Spleen (tissue), 7 donors: ENCODE results near the gene ARPP19.

Experiments used
- POLR2AphosphoS5 ChIP-seq, 3 donors: sonication (generic); formaldehyde crosslinking; IDR thresholded peaks; one replicate each; pipeline ENCODE4 v1.5.1; 2017; ENCODE audit warnings: antibody characterized with exemption in 3 of 3
- TF ChIP-seq, protein P1 (sequence below), 11 experiments: fragments of 200-600 bp in 7 of 11; fragments of 450-650 bp in 4 of 11; sonication (generic) in 4 of 11; IDR thresholded peaks in 8 of 11; conservative IDR thresholded peaks in 3 of 11; 1 replicate in 7 of 11; 2 replicates in 4 of 11; pipeline versions ENCODE4 v1.4.0 to v1.8.0; 2016 to 2021; ENCODE audit warnings: antibody characterized with exemption in 11 of 11, inconsistent platforms in 4 of 11, mild to moderate bottlenecking in 1 of 11
- donor health status: DM: no; HTN: no; CAD: no; lungs with moderate emphysema.
- donor health status: DM: no; HTN: no; CAD: no.
- donor health status: DM: no; HTN: no; CAD: no.

DNA sequence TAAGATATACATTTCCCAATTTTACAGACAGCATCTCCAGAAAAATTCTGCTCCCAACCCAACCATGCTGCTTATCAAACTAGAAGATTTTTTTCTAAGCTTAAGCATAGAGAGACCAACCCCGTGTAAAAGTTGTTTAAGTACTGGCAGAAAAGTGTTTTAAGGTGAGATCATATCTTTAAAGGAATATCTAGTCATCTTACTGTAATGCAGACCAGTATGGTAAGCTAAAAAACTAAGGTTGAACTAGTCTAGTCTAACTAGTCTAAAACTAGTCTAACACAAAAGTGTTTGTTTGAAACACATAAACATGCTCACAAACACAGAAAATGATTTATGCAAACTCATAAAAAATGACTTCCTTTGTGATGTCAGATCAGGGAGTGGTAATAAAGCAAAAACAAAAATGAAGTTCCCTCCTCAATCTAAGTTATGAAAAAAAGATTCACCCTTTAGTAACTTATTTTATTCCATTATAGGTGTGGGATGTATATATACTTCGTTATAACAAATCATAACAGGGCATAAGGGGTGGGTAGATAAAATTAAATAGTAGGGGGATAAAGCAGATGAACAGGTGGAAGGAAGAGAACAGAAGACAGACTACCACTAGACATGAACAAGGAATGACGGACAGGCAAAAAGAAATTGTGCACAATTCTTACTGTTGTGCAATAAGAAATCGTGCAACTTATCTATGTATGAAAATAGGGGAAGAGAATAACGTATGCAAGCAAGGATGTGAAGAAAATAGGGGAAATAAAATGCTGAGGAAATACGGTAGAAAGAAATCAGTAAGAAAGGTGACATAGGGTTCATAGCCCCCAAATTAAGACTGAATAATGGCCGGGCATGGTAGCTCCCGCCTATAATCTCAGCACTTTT is 50.1 kb downstream of the ARPP19 start:
- TF ChIP-seq, protein P1, sequence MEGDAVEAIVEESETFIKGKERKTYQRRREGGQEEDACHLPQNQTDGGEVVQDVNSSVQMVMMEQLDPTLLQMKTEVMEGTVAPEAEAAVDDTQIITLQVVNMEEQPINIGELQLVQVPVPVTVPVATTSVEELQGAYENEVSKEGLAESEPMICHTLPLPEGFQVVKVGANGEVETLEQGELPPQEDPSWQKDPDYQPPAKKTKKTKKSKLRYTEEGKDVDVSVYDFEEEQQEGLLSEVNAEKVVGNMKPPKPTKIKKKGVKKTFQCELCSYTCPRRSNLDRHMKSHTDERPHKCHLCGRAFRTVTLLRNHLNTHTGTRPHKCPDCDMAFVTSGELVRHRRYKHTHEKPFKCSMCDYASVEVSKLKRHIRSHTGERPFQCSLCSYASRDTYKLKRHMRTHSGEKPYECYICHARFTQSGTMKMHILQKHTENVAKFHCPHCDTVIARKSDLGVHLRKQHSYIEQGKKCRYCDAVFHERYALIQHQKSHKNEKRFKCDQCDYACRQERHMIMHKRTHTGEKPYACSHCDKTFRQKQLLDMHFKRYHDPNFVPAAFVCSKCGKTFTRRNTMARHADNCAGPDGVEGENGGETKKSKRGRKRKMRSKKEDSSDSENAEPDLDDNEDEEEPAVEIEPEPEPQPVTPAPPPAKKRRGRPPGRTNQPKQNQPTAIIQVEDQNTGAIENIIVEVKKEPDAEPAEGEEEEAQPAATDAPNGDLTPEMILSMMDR (IDR thresholded peaks at IDR 0.05 in 8 of 11, conservative IDR thresholded peaks at IDR 0.05 in 3 of 11): no peak
- no peak for TF ChIP-seq POLR2AphosphoS5 (IDR thresholded peaks at IDR 0.05)
